Sigmoid colon (tissue), 4 donors: ENCODE measurements around the gene MIPEP.

Experiments
- EP300 ChIP-seq, 4 donors: sonication (generic); formaldehyde crosslinking; IDR thresholded peaks; one replicate each; pipeline ENCODE4 v1.6.1; 2017; ENCODE audit warnings: antibody characterized with exemption in 4 of 4
- POLR2A ChIP-seq, 2 donors: fragments of 450-650 bp; IDR thresholded peaks; one replicate each; pipeline ENCODE4 v1.6.1; 2016; ENCODE audit warnings: antibody characterized with exemption in 2 of 2, mild to moderate bottlenecking in 2 of 2, moderate library complexity in 2 of 2
- POLR2AphosphoS5 ChIP-seq, 4 donors: sonication (generic); formaldehyde crosslinking; IDR thresholded peaks; one replicate each; pipeline ENCODE4 v1.6.1; 2017; ENCODE audit warnings: antibody characterized with exemption in 4 of 4
- TF ChIP-seq, protein P1 (sequence below), 4 experiments: fragments of 450-650 bp in 3 of 4; fragments of 200-600 bp in 1 of 4; IDR thresholded peaks; one replicate each; pipeline ENCODE4 v1.5.1; 2016 to 2019; ENCODE audit warnings: antibody characterized with exemption in 4 of 4, mild to moderate bottlenecking in 3 of 4, moderate library complexity in 2 of 4

DNA sequence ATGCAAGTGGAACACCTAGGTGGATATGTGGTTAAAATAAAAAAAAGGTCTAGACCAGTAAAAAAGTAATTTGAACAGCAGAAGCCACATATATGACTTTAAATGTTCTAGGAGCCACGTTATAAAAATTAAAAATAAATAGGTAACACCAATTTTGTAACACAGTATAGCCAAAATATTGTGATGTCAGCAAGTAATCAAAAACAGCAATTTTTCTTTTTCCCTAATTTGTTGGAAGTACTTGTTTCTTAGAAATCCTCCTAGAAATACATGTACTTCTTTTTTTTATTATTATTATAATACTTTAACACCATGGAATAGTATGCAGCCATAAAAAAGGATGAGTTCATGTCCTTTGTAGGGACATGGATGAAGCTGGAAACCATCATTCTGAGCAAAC lies 33.8 kb upstream of the MIPEP start:
- TF ChIP-seq, protein P1, sequence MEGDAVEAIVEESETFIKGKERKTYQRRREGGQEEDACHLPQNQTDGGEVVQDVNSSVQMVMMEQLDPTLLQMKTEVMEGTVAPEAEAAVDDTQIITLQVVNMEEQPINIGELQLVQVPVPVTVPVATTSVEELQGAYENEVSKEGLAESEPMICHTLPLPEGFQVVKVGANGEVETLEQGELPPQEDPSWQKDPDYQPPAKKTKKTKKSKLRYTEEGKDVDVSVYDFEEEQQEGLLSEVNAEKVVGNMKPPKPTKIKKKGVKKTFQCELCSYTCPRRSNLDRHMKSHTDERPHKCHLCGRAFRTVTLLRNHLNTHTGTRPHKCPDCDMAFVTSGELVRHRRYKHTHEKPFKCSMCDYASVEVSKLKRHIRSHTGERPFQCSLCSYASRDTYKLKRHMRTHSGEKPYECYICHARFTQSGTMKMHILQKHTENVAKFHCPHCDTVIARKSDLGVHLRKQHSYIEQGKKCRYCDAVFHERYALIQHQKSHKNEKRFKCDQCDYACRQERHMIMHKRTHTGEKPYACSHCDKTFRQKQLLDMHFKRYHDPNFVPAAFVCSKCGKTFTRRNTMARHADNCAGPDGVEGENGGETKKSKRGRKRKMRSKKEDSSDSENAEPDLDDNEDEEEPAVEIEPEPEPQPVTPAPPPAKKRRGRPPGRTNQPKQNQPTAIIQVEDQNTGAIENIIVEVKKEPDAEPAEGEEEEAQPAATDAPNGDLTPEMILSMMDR (IDR thresholded peaks at IDR 0.05): no peak
- TF ChIP-seq POLR2A (IDR thresholded peaks at IDR 0.05) (no peak), POLR2AphosphoS5 (IDR thresholded peaks at IDR 0.05) (no peak), EP300 (IDR thresholded peaks at IDR 0.05) (no peak)
